IMR-90 (cell line): ENCODE data around the gene NDUFS7. TPM values are rescaled to one million over a fixed set of nuclear protein-coding genes. Genes with fewer than 3 reads are reported as not detected.

Source experiments
- ATAC-seq: fragments of 200-7000 bp; cut with Tn5 transposase; 2 replicates; pipeline ENCODE4 v1.9.1; 2020; ENCODE audit warnings: low read depth, mild to moderate bottlenecking, moderate library complexity
- BruUV-seq: library from RNA; stranded (reverse); fragments of 400-500 nt; replicated peaks from 2 replicates; lab custom pipeline; 2021; lab: Mats Ljungman, UMichigan
- CTCF ChIA-PET: fragments of 300-600 bp; formaldehyde crosslinking; extraction: SDS; loops from one replicate; lab custom pipeline; 2021; ENCODE audit warnings: antibody characterized with exemption; lab: Yijun Ruan, JAX
- POLR2A ChIA-PET: fragments of 300-600 bp; sonication (Branson Sonifier 250); formaldehyde crosslinking; loops from one replicate; lab custom pipeline; 2022; ENCODE audit warnings: antibody characterized with exemption; ENCODE audit not compliant: unreplicated experiment; lab: Charles Lee
- DNase-seq: peaks from one replicate; pipeline ENCODE4 v3.0.0; 2013
- H2AFZ ChIP-seq: replicated peaks from 2 replicates; pipeline ENCODE3; 2013; ENCODE audit warnings: low read length, mild to moderate bottlenecking; ENCODE audit not compliant: poor library complexity
- H2AK5ac ChIP-seq: 2 replicates; pipeline ENCODE4 v1.6.1; 2013; ENCODE audit warnings: low read depth, low read length, inconsistent platforms
- H2AK9ac ChIP-seq: replicated peaks from 2 replicates; pipeline ENCODE3; 2013; ENCODE audit warnings: mild to moderate bottlenecking, low read depth, low read length, moderate library complexity; ENCODE audit not compliant: poor library complexity
- H2BK120ac ChIP-seq: 2 replicates; pipeline ENCODE4 v1.6.1; 2013; ENCODE audit warnings: low read depth, low read length, inconsistent platforms
- H2BK15ac ChIP-seq: 3 replicates; pipeline ENCODE4 v1.6.1; 2013; ENCODE audit warnings: low read depth, low read length, inconsistent platforms
- H2BK20ac ChIP-seq: 2 replicates; pipeline ENCODE4 v1.6.1; 2013; ENCODE audit warnings: low read depth, mild to moderate bottlenecking, inconsistent platforms, low read length, moderate library complexity
- H2BK5ac ChIP-seq: 2 replicates; pipeline ENCODE4 v1.6.1; 2013; ENCODE audit warnings: mild to moderate bottlenecking, low read depth, low read length, inconsistent platforms; ENCODE audit not compliant: poor library complexity, severe bottlenecking
- H3K14ac ChIP-seq: replicated peaks from 2 replicates; pipeline ENCODE4 v1.6.1; 2013; ENCODE audit warnings: low read depth, low read length, inconsistent platforms
- H3K18ac ChIP-seq: 2 replicates; pipeline ENCODE4 v1.6.1; 2013; ENCODE audit warnings: low read depth, low read length, control low read depth
- H3K23ac ChIP-seq: 2 replicates; pipeline ENCODE4 v1.6.1; 2013; ENCODE audit warnings: low read depth, low read length, inconsistent platforms
- H3K27ac ChIP-seq: 2 replicates; pipeline ENCODE4 v1.5.1; 2013; ENCODE audit warnings: mild to moderate bottlenecking, control low read depth, low read length; ENCODE audit not compliant: insufficient read depth
- H3K27me3 ChIP-seq: 2 replicates; pipeline ENCODE4 v1.6.1; 2013; ENCODE audit warnings: low read length; ENCODE audit not compliant: control insufficient read depth, insufficient read depth
- H3K36me3 ChIP-seq: 2 replicates; pipeline ENCODE4 v1.6.1; 2013; ENCODE audit warnings: low read length, mixed read lengths; ENCODE audit not compliant: control insufficient read depth, insufficient read depth
- H3K4ac ChIP-seq: 2 replicates; pipeline ENCODE4 v1.6.1; 2013; ENCODE audit warnings: low read depth, low read length, inconsistent platforms
- H3K4me1 ChIP-seq: 2 replicates; pipeline ENCODE4 v1.6.1; 2013; ENCODE audit warnings: low read length, mixed read lengths; ENCODE audit not compliant: control insufficient read depth, insufficient read depth
- H3K4me2 ChIP-seq: 2 replicates; pipeline ENCODE4 v1.6.1; 2013; ENCODE audit warnings: low read depth, mild to moderate bottlenecking, control low read depth, low read length, moderate library complexity
- H3K4me3 ChIP-seq: 2 replicates; pipeline ENCODE4 v1.5.1; 2013; ENCODE audit warnings: low read depth, mild to moderate bottlenecking, control low read depth, low read length, moderate library complexity; ENCODE audit not compliant: insufficient read depth
- H3K56ac ChIP-seq: 2 replicates; pipeline ENCODE4 v1.6.1; 2013; ENCODE audit warnings: low read length, inconsistent platforms; ENCODE audit not compliant: insufficient read depth; ENCODE audit errors: extremely low read depth
- H3K79me1 ChIP-seq, 2 experiments: 2 replicates each; pipeline ENCODE4 v1.6.1; 2013; ENCODE audit warnings: low read length in 2 of 2, inconsistent platforms in 1 of 2, low read depth in 1 of 2
- H3K9ac ChIP-seq: 2 replicates; pipeline ENCODE4 v1.6.1; 2013; ENCODE audit warnings: low read depth, low read length, control low read depth
- H3K9me1 ChIP-seq: 2 replicates; pipeline ENCODE4 v1.6.1; 2013; ENCODE audit warnings: low read length, inconsistent platforms; ENCODE audit not compliant: insufficient read depth
- H3K9me3 ChIP-seq: 2 replicates; pipeline ENCODE4 v1.6.1; 2013; ENCODE audit warnings: low read length; ENCODE audit not compliant: control insufficient read depth, insufficient read depth
- H4K20me1 ChIP-seq: 2 replicates; pipeline ENCODE4 v1.6.1; 2013; ENCODE audit warnings: low read length, inconsistent platforms; ENCODE audit not compliant: insufficient read depth
- H4K5ac ChIP-seq: 2 replicates; pipeline ENCODE4 v1.6.1; 2013; ENCODE audit warnings: mild to moderate bottlenecking, low read depth, low read length, control low read depth
- H4K8ac ChIP-seq, 2 experiments: 2 replicates each; pipeline ENCODE4 v1.6.1; 2013; ENCODE audit warnings: low read depth in 2 of 2, low read length in 2 of 2, control low read depth in 1 of 2, inconsistent platforms in 1 of 2
- H4K91ac ChIP-seq: 2 replicates; pipeline ENCODE4 v1.6.1; 2013; ENCODE audit warnings: low read depth, low read length, inconsistent platforms; ENCODE audit not compliant: insufficient read depth
- BHLHE40 ChIP-seq: fragments of 150-350 bp; IDR thresholded peaks from 2 replicates; pipeline ENCODE4 v1.6.1; 2016; ENCODE audit warnings: mild to moderate bottlenecking, low read depth, low read length
- CEBPB ChIP-seq: IDR thresholded peaks from 2 replicates; pipeline ENCODE4 v1.6.1; 2012; ENCODE audit warnings: low read depth, low read length, improper control_type of control experiment
- FOS ChIP-seq: fragments of 150-350 bp; IDR thresholded peaks from 2 replicates; pipeline ENCODE4 v1.6.1; 2016; ENCODE audit warnings: low read depth, low read length
- MAFK ChIP-seq: IDR thresholded peaks from 2 replicates; pipeline ENCODE4 v1.6.1; 2012; ENCODE audit warnings: low read depth, low read length, improper control_type of control experiment
- MAZ ChIP-seq: IDR thresholded peaks from 2 replicates; pipeline ENCODE4 v1.6.1; 2012; ENCODE audit warnings: low read depth, mild to moderate bottlenecking, low read length, improper control_type of control experiment, moderate library complexity, borderline replicate concordance
- MXI1 ChIP-seq: IDR thresholded peaks from 2 replicates; pipeline ENCODE4 v1.6.1; 2012; ENCODE audit warnings: low read depth, mild to moderate bottlenecking, low read length, moderate library complexity, borderline replicate concordance
- POLR2A ChIP-seq: IDR thresholded peaks from 2 replicates; pipeline ENCODE4 v1.6.1; 2012; ENCODE audit warnings: mild to moderate bottlenecking, low read depth, low read length
- RAD21 ChIP-seq: IDR thresholded peaks from 2 replicates; pipeline ENCODE4 v1.6.1; 2012; ENCODE audit warnings: low read length, improper control_type of control experiment
- RCOR1 ChIP-seq: IDR thresholded peaks from 2 replicates; pipeline ENCODE4 v1.6.1; 2012; ENCODE audit warnings: mild to moderate bottlenecking, low read length, improper control_type of control experiment; ENCODE audit not compliant: insufficient replicate concordance
- RFX5 ChIP-seq: IDR thresholded peaks from 2 replicates; pipeline ENCODE4 v1.8.0; 2012; ENCODE audit warnings: low read depth, mild to moderate bottlenecking, low read length, moderate library complexity
- SMC3 ChIP-seq: fragments of 150-350 bp; IDR thresholded peaks from 2 replicates; pipeline ENCODE4 v1.6.1; 2016; ENCODE audit warnings: low read depth, mild to moderate bottlenecking, antibody characterized with exemption, low read length, moderate library complexity
- WGBS, 2 experiments: methylation state at CpG; one replicate each; pipeline versions ENCODE4 v1.1.5 to v1.1.7; 2013; ENCODE audit warnings: missing lambda C conversion rate in 2 of 2; ENCODE audit not compliant: insufficient read length in 1 of 2; ENCODE audit errors: extremely low coverage in 2 of 2; 5-methylcytosine and 5-hydroxymethylcytosine counted together
- dilution Hi-C: fragments of 300-500 bp; cut with HindIII; formaldehyde crosslinking; loops from one replicate; pipeline ENCODE4 v1.14.3; 2018; ENCODE audit warnings: low sequenced_read_pairs; ENCODE audit not compliant: unreplicated experiment
- in situ Hi-C: fragments of 300-500 bp; cut with MboI; formaldehyde crosslinking; loops from 3 replicates; pipeline ENCODE4 v1.14.3; 2019; ENCODE audit warnings: low sequenced_read_pairs, inconsistent platforms, mixed read lengths
- intact Hi-C: fragments of 100-400 bp; cut with micrococcal nuclease; formaldehyde crosslinking; loops from 2 replicates; pipeline ENCODE4 v1.10.0; 2022
- polyA plus RNA-seq, 3 experiments: library from polyadenylated mRNA; depleted of rRNA; stranded (reverse); fragments of >200 nt; gene quantifications; 2 replicates each; pipeline ENCODE4 v1.2.3, GENCODE V29; 2012; ENCODE audit warnings: low replicate concordance in 1 of 3
- total RNA-seq: library from RNA; depleted of rRNA; stranded (reverse); fragments of >200 nt; gene quantifications from 2 replicates; pipeline ENCODE4 v1.2.3, GENCODE V29; 2012
- TF ChIP-seq, protein P1 (sequence below): fragments of 150-350 bp; IDR thresholded peaks from 2 replicates; pipeline ENCODE4 v1.6.1; 2017; ENCODE audit warnings: mild to moderate bottlenecking, antibody characterized with exemption, low read length, low read depth
- TF ChIP-seq, protein P2 (sequence below): conservative IDR thresholded peaks from 2 replicates; pipeline ENCODE4 v1.5.1; 2012; ENCODE audit warnings: mild to moderate bottlenecking, low read depth, low read length, improper control_type of control experiment
- TF ChIP-seq, protein P3 (sequence below): fragments of 150-350 bp; IDR thresholded peaks from 2 replicates; pipeline ENCODE4 v1.6.1; 2016; ENCODE audit warnings: low read depth, mild to moderate bottlenecking, low read length, moderate library complexity, borderline replicate concordance

The NDUFS7 gene
- total and polyA plus RNA-seq, 2 of the 4 experiments (the other 2 are of a cell fraction) = 60.8 to 136 TPM

DNA sequence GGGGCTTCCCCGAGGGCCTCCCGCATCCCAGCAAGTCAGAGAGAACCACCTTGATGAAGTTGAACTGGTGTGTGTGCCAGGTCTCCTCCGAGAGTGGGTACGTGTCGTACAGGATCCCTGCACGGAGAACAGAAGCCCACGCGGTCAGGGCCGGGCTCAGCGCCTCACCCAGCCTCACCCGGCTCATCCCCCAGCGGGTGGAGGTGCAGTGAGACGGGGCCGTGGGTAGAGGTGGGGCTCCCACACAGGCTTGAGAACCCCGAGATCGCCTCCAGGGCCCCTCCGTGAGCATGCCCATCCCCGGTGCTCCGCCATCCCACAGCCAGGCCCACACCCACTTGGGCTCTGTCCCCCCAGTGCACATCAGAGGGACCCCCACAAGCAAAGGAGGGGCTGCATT is 15.4 kb downstream of the NDUFS7 start:
- intact Hi-C loops = no loop called here
- Histone ChIP-seq H3K18ac (no peak overlapping the region), H3K4me3 (no peak overlapping the region), H3K23ac (no peak overlapping the region), H2BK5ac (no peak overlapping the region), H2AK9ac (peak overlapping the region; percentile 9), H4K20me1 (no peaks in the 10 kb centered on the region), H2BK15ac (no peak overlapping the region), H3K4me1 (peaks cover 6% of the 10 kb centered on the region), H3K56ac (no peak overlapping the region), H3K4ac (no peak overlapping the region), H3K9me3 (no peaks in the 10 kb centered on the region), H3K9me1 (no peaks in the 10 kb centered on the region), H4K5ac (no peak overlapping the region), H4K91ac (no peak overlapping the region), H2AFZ (no peak overlapping the region), H3K79me1 (peaks cover 0 to 10% of the 10 kb centered on the region in 2 experiments; a peak in 3 of 4 replicates), H2BK120ac (no peak overlapping the region), H3K9ac (no peak overlapping the region), H3K36me3 (peaks cover 3% of the 10 kb centered on the region; the same call in 1 of the 2 replicates), H2AK5ac (no peak overlapping the region), H3K27ac (no peak overlapping the region), H3K4me2 (no peak overlapping the region), H4K8ac (no peak overlapping the region), H3K14ac (no peak overlapping the region), H3K27me3 (no peaks in the 10 kb centered on the region), H2BK20ac (no peak overlapping the region)
- no peak for TF ChIP-seq MAFK
- TF ChIP-seq, protein P1, sequence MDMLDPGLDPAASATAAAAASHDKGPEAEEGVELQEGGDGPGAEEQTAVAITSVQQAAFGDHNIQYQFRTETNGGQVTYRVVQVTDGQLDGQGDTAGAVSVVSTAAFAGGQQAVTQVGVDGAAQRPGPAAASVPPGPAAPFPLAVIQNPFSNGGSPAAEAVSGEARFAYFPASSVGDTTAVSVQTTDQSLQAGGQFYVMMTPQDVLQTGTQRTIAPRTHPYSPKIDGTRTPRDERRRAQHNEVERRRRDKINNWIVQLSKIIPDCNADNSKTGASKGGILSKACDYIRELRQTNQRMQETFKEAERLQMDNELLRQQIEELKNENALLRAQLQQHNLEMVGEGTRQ = no peak
- TF ChIP-seq, protein P2, sequence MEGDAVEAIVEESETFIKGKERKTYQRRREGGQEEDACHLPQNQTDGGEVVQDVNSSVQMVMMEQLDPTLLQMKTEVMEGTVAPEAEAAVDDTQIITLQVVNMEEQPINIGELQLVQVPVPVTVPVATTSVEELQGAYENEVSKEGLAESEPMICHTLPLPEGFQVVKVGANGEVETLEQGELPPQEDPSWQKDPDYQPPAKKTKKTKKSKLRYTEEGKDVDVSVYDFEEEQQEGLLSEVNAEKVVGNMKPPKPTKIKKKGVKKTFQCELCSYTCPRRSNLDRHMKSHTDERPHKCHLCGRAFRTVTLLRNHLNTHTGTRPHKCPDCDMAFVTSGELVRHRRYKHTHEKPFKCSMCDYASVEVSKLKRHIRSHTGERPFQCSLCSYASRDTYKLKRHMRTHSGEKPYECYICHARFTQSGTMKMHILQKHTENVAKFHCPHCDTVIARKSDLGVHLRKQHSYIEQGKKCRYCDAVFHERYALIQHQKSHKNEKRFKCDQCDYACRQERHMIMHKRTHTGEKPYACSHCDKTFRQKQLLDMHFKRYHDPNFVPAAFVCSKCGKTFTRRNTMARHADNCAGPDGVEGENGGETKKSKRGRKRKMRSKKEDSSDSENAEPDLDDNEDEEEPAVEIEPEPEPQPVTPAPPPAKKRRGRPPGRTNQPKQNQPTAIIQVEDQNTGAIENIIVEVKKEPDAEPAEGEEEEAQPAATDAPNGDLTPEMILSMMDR = no peak
- no peak for TF ChIP-seq RFX5
- TF ChIP-seq FOS = no peak
- TF ChIP-seq MAZ = no peak
- no peak for TF ChIP-seq CEBPB
- TF ChIP-seq RCOR1 = no peak
- TF ChIP-seq SMC3 = no peak
- no peak for TF ChIP-seq MXI1
- TF ChIP-seq, protein P3, sequence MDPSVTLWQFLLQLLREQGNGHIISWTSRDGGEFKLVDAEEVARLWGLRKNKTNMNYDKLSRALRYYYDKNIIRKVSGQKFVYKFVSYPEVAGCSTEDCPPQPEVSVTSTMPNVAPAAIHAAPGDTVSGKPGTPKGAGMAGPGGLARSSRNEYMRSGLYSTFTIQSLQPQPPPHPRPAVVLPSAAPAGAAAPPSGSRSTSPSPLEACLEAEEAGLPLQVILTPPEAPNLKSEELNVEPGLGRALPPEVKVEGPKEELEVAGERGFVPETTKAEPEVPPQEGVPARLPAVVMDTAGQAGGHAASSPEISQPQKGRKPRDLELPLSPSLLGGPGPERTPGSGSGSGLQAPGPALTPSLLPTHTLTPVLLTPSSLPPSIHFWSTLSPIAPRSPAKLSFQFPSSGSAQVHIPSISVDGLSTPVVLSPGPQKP = no peak
- no peak for TF ChIP-seq POLR2A
- TF ChIP-seq BHLHE40 = no peak
- no peak for TF ChIP-seq RAD21
- 94% methylated on average over 9 of the region's 19 CpGs; no CpG with 5 or more reads in 1 of the 2 experiments for WGBS, 2 experiments
- ATAC-seq (no peak), DNase-seq (no peak)
- dilution Hi-C loops = no loop called here
- no TSS peak for BruUV-seq
- in situ Hi-C loops = no loop called here
- ChIA-PET POLR2A (no interaction called here), CTCF (no interaction called here)
